PC-9 (cell line): ENCODE data around the gene MYH1. TPM values are rescaled to one million over a fixed set of nuclear protein-coding genes. Genes with fewer than 3 reads are reported as not detected.

Source experiments
- BruUV-seq: library from RNA; stranded (reverse); fragments of 400-500 nt; replicated peaks from 2 replicates; lab custom pipeline; 2021; lab: Mats Ljungman, UMichigan
- CTCF ChIA-PET: fragments of 300-600 bp; sonication (Branson Sonifier 250); formaldehyde crosslinking; loops from one replicate; lab custom pipeline; 2022; ENCODE audit warnings: antibody characterized with exemption; lab: Charles Lee
- POLR2A ChIA-PET: fragments of 300-600 bp; sonication (Branson Sonifier 250); formaldehyde crosslinking; loops from one replicate; lab custom pipeline; 2022; ENCODE audit warnings: antibody characterized with exemption; ENCODE audit not compliant: unreplicated experiment; lab: Charles Lee
- DNase-seq, 2 experiments: peaks; one replicate each; pipeline versions ENCODE4 v3.0.0 to v3.0.0-alpha.2; 2015 to 2022; ENCODE audit warnings: mixed read lengths in 1 of 2
- H2AFZ ChIP-seq: fragments of 200-600 bp; sonication (generic); 2 replicates; pipeline ENCODE4 v1.8.1; 2017; ENCODE audit warnings: antibody characterized with exemption
- H3F3A ChIP-seq: fragments of 200-600 bp; sonication (generic); 2 replicates; pipeline ENCODE4 v1.8.1; 2017; ENCODE audit warnings: antibody characterized with exemption, mild to moderate bottlenecking, low read depth; ENCODE audit not compliant: insufficient read depth
- H3K27ac ChIP-seq: fragments of 200-600 bp; sonication (generic); 2 replicates; pipeline ENCODE4 v1.6.1; 2016; ENCODE audit warnings: mixed run types
- H3K27me3 ChIP-seq: fragments of 200-600 bp; sonication (generic); 2 replicates; pipeline ENCODE4 v1.6.1; 2016; ENCODE audit warnings: low read depth, mixed run types; ENCODE audit not compliant: insufficient read depth
- H3K36me3 ChIP-seq: fragments of 200-600 bp; sonication (generic); 2 replicates; pipeline ENCODE4 v1.6.1; 2016; ENCODE audit warnings: low read depth, mixed run types
- H3K4me1 ChIP-seq: fragments of 200-600 bp; sonication (generic); replicated peaks from 2 replicates; pipeline ENCODE4 v1.6.1; 2016; ENCODE audit warnings: mixed run types; ENCODE audit not compliant: insufficient read depth
- H3K4me2 ChIP-seq: fragments of 200-600 bp; sonication (generic); 2 replicates; pipeline ENCODE4 v1.6.1; 2017; ENCODE audit warnings: mixed run types
- H3K4me3 ChIP-seq: fragments of 200-600 bp; sonication (generic); 2 replicates; pipeline ENCODE4 v1.6.1; 2016; ENCODE audit warnings: mixed run types
- H3K79me2 ChIP-seq: fragments of 200-600 bp; sonication (generic); 2 replicates; pipeline ENCODE4 v1.6.1; 2017; ENCODE audit warnings: low read depth, mixed run types
- H3K9me2 ChIP-seq: fragments of 200-600 bp; sonication (generic); 2 replicates; pipeline ENCODE4 v1.8.1; 2017; ENCODE audit warnings: mild to moderate bottlenecking; ENCODE audit not compliant: insufficient read depth
- H3K9me3 ChIP-seq: fragments of 200-600 bp; sonication (generic); 2 replicates; pipeline ENCODE4 v1.8.1; 2016; ENCODE audit warnings: low read depth; ENCODE audit not compliant: insufficient read depth
- H4K20me1 ChIP-seq: fragments of 200-600 bp; sonication (generic); 2 replicates; pipeline ENCODE4 v1.8.1; 2017; ENCODE audit not compliant: insufficient read depth
- CTCF ChIP-seq: fragments of 200-600 bp; sonication (generic); conservative IDR thresholded peaks from 2 replicates; pipeline ENCODE4 v1.6.1; 2017; ENCODE audit warnings: mixed run types, antibody characterized with exemption, mild to moderate bottlenecking, moderate library complexity
- EZH2 ChIP-seq: fragments of 200-600 bp; sonication (generic); IDR thresholded peaks from 2 replicates; pipeline ENCODE4 v1.8.0; 2017; ENCODE audit warnings: antibody characterized with exemption, low read depth
- intact Hi-C: fragments of 100-400 bp; cut with micrococcal nuclease; formaldehyde crosslinking; loops from one replicate; pipeline ENCODE4 v1.10.0; 2022; ENCODE audit not compliant: unreplicated experiment
- total RNA-seq: library from RNA; stranded (reverse); gene quantifications from 2 replicates; pipeline ENCODE4 v1.2.3, GENCODE V29; 2021

Gene MYH1
- total RNA-seq, 1 experiment from 2014 or later = not detected

GRCh38 chr17:10458701-10459100 is 59.6 kb downstream of the MYH1 start:
- intact Hi-C loops = no loop called here
- H3K9me3 ChIP-seq = no peaks in the 10 kb centered on the region
- H3K27me3 ChIP-seq = no peaks in the 10 kb centered on the region
- POLR2A ChIA-PET = no interaction called here
- DNase-seq = no peak
- no peak overlapping the region for H3K4me2 ChIP-seq
- BruUV-seq = no TSS peak
- no peaks in the 10 kb centered on the region for H3K9me2 ChIP-seq
- no peaks in the 10 kb centered on the region for H3K79me2 ChIP-seq
- H3K4me1 ChIP-seq = no peaks in the 10 kb centered on the region
- TF ChIP-seq EZH2 (no peak), CTCF (no peak)
- no peak overlapping the region for H3K27ac ChIP-seq
- no peaks in the 10 kb centered on the region for H3F3A ChIP-seq
- H2AFZ ChIP-seq = no peak overlapping the region
- CTCF ChIA-PET = no interaction called here
- no peaks in the 10 kb centered on the region for H4K20me1 ChIP-seq
- no peaks in the 10 kb centered on the region for H3K36me3 ChIP-seq
- H3K4me3 ChIP-seq = no peak overlapping the region

GRCh38 chr17:10457952-10458351 is 60.4 kb downstream of the MYH1 start:
- BruUV-seq = no TSS peak
- intact Hi-C loops = no loop called here
- ChIA-PET POLR2A (no interaction called here), CTCF (no interaction called here)
- TF ChIP-seq CTCF (no peak), EZH2 (no peak)
- Histone ChIP-seq H3K27ac (no peak overlapping the region), H2AFZ (no peak overlapping the region), H3K4me2 (no peak overlapping the region), H3K79me2 (no peaks in the 10 kb centered on the region), H3K36me3 (no peaks in the 10 kb centered on the region), H3K4me3 (no peak overlapping the region), H3K9me2 (no peaks in the 10 kb centered on the region), H3K27me3 (no peaks in the 10 kb centered on the region), H3K9me3 (no peaks in the 10 kb centered on the region), H3K4me1 (no peaks in the 10 kb centered on the region), H3F3A (no peaks in the 10 kb centered on the region), H4K20me1 (no peaks in the 10 kb centered on the region)
- DNase-seq = no peak

- H2AFZ ChIP-seq = no peak overlapping the region
- no peaks in the 10 kb centered on the region for H4K20me1 ChIP-seq
- BruUV-seq = no TSS peak
- H3K4me2 ChIP-seq = no peak overlapping the region
- no peak for TF ChIP-seq CTCF
- TF ChIP-seq EZH2 = no peak
- ChIA-PET CTCF (no interaction called here), POLR2A (no interaction called here)
- intact Hi-C loops = no loop called here
- no peaks in the 10 kb centered on the region for H3K36me3 ChIP-seq
- H3K9me3 ChIP-seq = no peaks in the 10 kb centered on the region
- H3K4me3 ChIP-seq = no peak overlapping the region
- H3K27me3 ChIP-seq = peaks cover 25% of the 10 kb centered on the region
- H3F3A ChIP-seq = no peaks in the 10 kb centered on the region
- H3K27ac ChIP-seq = no peak overlapping the region
- H3K79me2 ChIP-seq = no peaks in the 10 kb centered on the region
- DNase-seq = no peak
- H3K9me2 ChIP-seq = no peaks in the 10 kb centered on the region
- H3K4me1 ChIP-seq = no peaks in the 10 kb centered on the region
These were observed 71.1 kb downstream of the MYH1 start for GRCh38 chr17:10447026-10447931.

Other genes with a start within 250 kb of the MYH1 start
- gene MYH13, start 145.5 kb downstream of the MYH1 start, total RNA-seq = not detected in 2 replicates
- not detected in 2 replicates for gene MYH8, start 96.6 kb downstream of the MYH1 start, total RNA-seq
- gene MYH4, start 49.0 kb downstream of the MYH1 start, total RNA-seq = not detected in 2 replicates
- not detected in 2 replicates for gene MYH2, start 31.1 kb upstream of the MYH1 start, total RNA-seq
- 0.07 and 1.1 TPM in 2 replicates for gene MYH3, start 138.8 kb upstream of the MYH1 start, total RNA-seq
- gene SCO1, start 179.0 kb upstream of the MYH1 start, total RNA-seq = 39.6 and 59.6 TPM in 2 replicates
- gene ADPRM, start 179.1 kb upstream of the MYH1 start, total RNA-seq = 6.4 and 7.9 TPM in 2 replicates
- not detected in 2 replicates for gene TMEM220, start 211.5 kb upstream of the MYH1 start, total RNA-seq